ENCODE results near the gene KXD1. TPM values are rescaled to one million over a fixed set of nuclear protein-coding genes. Genes with fewer than 3 reads are reported as not detected.
"Not testable (repeated sequence)": the region's sequence is repeated elsewhere in the genome, so short reads cannot be mapped to it uniquely, and the experiment has no call there.

The KXD1 gene
- total RNA-seq, 1 donor from 2014 or later: 43.9 TPM

GRCh38 chr19:18594096-18594823, 36.6 kb downstream of the KXD1 start:
- intact Hi-C loops (cut with micrococcal nuclease): loop anchor here (10.0 kb wide), 1 partner anchor 251 kb away; no protein-coding TSS in a partner anchor
- ATAC-seq: peak; percentile 73
- peak; percentile 84 for DNase-seq

DNA sequence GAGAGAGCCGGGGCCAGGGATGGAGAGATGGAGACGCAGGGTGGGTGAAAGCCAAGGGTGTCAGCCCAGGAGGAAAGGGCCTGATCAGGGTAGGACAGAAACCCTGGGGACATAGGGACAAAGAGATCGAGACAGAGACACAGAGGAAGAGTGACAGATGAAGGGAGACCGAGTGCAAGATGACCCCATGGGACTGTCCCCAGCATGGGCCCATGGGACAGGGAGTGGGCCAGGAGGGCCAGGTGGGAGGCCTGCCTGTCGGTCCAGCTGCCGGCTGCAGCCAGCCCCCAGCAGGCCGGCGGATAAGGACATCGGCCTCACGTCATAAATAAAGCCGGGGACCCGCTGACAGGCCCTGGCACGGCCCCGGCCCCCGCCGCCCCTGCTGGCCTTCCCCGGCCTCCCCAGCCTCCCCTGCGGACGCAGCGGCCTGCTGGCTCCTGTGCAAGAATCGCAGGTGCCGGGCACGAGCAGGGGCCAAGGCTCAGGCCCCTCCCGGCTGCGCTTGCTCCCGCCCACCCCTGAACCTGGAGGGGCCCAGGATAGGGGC, 37.2 kb downstream of the KXD1 start:
- intact Hi-C loops (cut with micrococcal nuclease): loop anchor here (10.0 kb wide), 1 partner anchor 250 kb away; no protein-coding TSS in a partner anchor
- DNase-seq (peak; percentile 66), ATAC-seq (peak; percentile 44)

DNA sequence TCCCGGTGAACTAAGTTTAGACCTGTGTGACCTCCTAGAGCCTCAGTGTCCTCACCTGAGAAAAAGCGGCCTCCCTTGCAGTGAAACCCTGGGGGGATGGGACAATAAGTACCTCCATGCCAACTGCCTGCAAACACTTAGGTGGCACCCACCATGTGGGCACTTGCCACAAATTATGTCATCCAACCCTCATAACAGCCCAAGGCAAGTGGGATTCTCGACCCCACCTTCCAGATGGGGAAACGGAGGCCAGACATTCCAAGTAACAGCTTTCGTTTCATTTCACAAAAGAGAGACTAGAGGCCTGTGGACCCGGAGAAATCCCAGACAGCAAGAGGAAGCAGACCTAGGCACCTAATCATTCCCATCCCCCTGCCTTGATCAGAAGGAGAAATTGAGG, 37.8 kb downstream of the KXD1 start:
- DNase-seq (peak; percentile 11), ATAC-seq (no peak)
- intact Hi-C loops (cut with micrococcal nuclease): loop anchor here (10.0 kb wide), 1 partner anchor 249 kb away; no protein-coding TSS in a partner anchor

GRCh38 chr19:18596752-18597157, 39.1 kb downstream of the KXD1 start:
- ATAC-seq (peak; percentile 33), DNase-seq (peak; percentile 62)
- intact Hi-C loops (cut with micrococcal nuclease): loop anchor here (10.0 kb wide), 1 partner anchor 248 kb away; no protein-coding TSS in a partner anchor

DNA sequence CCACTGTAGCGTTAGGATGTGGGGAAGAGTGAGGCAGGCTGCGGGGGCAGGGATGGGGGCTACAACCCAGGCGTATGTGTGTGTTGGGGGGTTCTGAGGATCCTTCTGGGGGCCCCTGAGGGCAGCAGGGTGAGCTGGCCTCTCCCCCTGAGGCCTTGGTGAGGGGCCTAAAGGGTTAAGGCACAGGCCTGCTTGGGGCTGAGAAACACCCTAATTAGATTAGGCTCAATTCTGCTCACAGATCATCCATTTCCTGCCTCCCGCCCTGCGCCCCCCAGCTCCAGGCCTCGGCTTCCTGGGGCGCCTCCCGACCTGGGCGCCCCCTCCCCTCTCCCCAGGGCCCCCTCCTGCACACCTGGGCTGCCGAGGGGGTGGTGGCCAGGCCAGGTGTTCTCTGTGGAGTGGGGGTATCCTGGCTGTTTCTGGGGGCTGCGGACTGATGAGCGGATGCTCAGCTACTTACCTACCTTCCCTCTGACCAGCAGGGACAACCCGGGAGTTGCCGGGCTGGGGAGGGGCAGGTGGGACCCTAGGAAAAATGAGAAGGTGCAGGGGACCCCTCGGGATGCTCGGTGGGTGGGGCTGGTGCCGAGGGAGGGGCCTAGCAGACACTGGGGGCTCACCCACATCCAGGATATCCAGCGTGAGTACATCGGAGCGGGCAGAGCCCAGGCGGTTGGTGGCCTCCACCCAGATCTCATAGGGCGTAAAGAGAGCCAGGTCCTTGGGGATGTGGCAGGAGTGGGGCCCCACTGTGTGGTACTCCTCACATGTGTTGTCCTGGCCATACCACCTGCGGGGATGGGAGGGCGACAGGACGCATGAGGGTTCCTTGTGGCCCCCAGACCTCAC, 40.4 kb downstream of the KXD1 start:
- intact Hi-C loops (cut with micrococcal nuclease): loop anchor here (10.0 kb wide), 1 partner anchor 247 kb away; no protein-coding TSS in a partner anchor
- DNase-seq: no peak
- no peak for ATAC-seq

- intact Hi-C loops (cut with micrococcal nuclease): loop anchor here (10.0 kb wide), 1 partner anchor 245 kb away; no protein-coding TSS in a partner anchor
- DNase-seq: no peak
- ATAC-seq: no peak
These were observed 41.8 kb downstream of the KXD1 start for GRCh38 chr19:18599485-18599884.

DNA sequence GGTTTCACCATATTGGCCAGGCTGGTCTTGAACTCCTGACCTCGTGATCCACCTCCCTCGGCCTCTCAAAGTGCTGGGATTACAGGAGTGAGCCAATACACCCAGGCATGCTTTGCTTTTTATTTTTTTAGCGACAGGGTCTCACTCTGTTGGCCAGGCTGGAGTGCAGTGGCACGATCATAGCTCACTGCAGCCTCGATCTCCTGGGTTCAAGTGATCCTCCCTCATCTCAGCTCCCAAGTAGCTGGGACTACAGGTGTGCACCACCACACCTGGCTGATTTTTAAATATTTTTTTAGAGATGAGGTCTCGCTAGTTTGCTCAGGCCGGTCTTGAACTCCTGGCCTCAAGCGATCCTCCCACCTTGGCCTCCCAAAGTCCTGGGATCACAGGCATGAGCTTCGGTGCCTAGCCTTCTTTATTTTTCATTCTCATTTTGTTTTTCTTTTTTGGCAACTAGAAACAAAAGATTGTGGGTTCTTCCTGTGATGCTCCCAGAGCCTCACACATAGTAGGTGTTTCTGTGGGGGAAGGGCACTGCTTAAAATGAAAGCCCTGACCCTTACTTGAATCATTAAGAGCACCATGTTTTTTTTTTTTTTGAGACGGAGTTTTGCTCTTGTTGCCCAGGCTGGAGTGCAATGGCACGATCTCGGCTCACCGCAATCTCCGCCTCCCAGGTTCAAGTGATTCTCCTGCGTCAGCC, 43.2 kb downstream of the KXD1 start:
- ATAC-seq; DNase-seq; intact Hi-C loops (cut with micrococcal nuclease): not testable (repeated sequence)

- ATAC-seq (no peak), DNase-seq (no peak)
- intact Hi-C loops (cut with micrococcal nuclease): no loop called here
These were observed 44.2 kb downstream of the KXD1 start for GRCh38 chr19:18601875-18602274.

DNA sequence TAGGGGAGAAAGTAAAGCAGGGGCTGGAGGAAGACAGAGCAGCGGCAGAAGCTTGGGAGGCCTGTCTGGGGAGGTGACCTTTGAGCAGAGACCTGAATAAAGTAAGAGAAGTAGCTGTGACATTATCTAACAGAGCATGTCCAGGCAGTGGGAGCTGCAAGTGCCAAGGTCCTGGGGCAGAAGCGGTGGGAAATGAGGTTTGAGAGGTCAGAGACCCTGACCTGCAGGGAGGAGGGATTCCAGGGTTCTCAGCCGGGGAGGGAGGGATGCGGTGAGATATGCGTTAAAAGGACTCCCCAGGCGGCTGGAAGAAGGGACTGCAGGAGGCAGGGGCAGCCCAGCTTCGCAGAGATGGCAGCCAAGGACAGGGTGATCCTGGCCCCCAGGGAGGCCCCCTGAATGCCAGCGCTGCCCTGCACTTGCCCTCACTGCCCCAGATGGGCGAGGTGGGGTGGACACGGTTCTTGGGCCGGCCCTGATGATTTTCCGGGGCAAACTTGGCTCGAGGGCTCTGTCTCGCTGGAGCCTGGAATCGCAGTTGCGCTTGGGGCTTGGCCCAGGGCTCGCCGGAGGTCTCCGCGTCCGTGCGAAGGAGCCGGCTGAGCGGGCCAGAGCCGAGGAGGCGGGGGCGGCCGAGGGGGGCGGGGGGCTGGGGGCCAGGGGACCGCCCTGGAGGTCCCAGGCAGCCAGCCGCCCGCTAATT, 45.7 kb downstream of the KXD1 start:
- peak; percentile 45 for ATAC-seq
- DNase-seq: peak; percentile 39
- intact Hi-C loops (cut with micrococcal nuclease): no loop called here

DNA sequence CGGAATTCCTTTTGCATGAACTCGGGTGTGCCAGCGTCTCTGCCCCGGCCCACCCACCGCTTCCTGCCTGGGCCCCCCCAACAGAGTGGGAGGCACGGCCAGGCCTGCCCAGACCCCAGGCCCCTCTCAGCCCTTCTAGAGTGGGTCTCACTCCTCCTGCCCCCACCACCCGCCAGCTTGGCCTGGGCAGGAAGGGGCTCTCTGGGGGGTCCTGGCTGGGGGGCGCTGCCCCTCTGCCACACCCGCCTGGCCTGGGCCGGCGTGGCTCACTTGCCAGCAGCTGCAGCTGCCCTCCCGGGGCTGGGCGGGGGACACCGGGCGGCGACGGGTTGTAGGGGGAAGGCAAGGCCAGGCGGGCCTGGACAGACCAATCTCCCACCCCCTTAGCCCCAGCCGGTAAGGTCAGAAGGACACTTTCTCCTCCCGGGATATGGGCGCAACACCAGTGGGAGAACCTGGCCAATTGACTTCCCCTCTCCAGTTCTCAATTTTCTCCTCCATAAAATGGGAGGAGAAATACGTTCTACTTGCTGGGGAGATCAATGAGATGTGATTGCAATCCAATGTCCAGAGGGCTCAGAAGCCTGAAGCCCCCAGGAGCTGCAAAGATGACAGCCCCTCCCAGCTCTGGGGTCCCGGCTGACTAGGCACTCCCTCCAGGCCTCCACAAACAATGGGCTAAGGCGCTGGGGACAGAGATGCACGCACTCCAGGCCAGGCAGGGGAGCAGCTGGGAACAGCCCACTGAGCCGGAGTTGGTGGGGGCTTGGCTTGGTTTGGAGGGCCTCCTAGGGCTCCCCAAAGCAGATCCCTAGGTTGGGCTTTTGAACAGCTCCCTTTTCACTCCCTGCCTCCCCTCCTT, 46.5 kb downstream of the KXD1 start:
- DNase-seq (peak; percentile 29), ATAC-seq (peak; percentile 13)
- intact Hi-C loops (cut with micrococcal nuclease): no loop called here

- intact Hi-C loops (cut with micrococcal nuclease): no loop called here
- peak; percentile 17 for DNase-seq
- ATAC-seq: no peak
These were observed 47.1 kb downstream of the KXD1 start for GRCh38 chr19:18604820-18605159.

- DNase-seq (no peak), ATAC-seq (no peak)
- intact Hi-C loops (cut with micrococcal nuclease): no loop called here
These were observed 47.5 kb downstream of the KXD1 start for GRCh38 chr19:18605196-18605545.

GRCh38 chr19:18605546-18606280, 48.0 kb downstream of the KXD1 start:
- no peak for ATAC-seq
- intact Hi-C loops (cut with micrococcal nuclease): no loop called here
- DNase-seq: no peak

DNA sequence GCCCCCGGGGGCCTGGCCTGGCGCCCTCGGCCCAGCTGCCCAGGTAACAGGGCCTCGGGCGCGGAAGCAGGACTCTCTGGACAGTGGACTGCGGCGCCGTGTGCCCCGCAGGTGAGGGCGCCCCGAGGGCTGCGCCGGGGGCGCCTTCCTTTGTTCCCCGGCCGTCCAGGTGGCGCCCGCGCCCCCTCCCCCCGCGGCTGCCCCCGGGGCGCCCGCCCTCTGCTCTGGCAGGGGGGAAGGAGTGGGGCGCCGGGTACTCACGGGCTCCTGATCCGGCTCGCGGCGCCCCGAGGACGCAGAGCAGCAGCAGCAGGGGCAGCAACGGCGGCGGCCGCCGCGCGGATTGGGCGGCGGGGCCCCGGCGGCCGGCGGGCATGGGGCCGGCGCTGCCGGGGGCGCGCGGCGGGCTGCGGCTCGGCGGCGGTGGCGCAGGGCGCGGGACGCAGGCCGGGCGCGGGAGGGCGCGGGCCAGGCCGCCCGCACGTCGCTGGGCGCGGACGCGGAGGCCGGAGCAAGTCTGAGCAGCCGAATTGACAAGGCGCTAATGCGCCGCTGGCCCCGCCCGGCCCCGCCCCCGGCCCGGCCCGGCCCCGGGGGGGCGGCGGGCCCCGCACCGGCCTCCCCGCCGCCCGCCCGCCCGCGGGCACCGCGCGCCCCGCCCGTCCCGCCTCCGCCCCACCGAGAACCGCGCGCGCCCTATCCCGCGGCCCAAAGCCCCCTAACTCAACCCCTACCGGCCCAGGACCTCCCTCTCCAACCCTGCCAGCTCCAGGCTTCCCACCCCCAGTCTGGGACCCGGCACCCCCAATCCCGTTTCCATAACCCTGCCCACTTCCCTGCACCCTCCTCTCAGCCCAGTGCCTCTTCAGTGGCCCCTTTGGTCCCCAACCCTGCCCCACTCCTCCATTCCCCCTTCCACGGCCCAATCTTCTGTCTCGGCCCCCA, 48.9 kb downstream of the KXD1 start, which contains the start of gene CRLF1:
CRLF1 (minus strand) TSS at position 519 of the 945 bp plus-strand sequence; CDS start at position 376, 143 bp downstream.
- no peak for DNase-seq
- intact Hi-C loops (cut with micrococcal nuclease): no loop called here
- ATAC-seq: peak; percentile 15

DNA sequence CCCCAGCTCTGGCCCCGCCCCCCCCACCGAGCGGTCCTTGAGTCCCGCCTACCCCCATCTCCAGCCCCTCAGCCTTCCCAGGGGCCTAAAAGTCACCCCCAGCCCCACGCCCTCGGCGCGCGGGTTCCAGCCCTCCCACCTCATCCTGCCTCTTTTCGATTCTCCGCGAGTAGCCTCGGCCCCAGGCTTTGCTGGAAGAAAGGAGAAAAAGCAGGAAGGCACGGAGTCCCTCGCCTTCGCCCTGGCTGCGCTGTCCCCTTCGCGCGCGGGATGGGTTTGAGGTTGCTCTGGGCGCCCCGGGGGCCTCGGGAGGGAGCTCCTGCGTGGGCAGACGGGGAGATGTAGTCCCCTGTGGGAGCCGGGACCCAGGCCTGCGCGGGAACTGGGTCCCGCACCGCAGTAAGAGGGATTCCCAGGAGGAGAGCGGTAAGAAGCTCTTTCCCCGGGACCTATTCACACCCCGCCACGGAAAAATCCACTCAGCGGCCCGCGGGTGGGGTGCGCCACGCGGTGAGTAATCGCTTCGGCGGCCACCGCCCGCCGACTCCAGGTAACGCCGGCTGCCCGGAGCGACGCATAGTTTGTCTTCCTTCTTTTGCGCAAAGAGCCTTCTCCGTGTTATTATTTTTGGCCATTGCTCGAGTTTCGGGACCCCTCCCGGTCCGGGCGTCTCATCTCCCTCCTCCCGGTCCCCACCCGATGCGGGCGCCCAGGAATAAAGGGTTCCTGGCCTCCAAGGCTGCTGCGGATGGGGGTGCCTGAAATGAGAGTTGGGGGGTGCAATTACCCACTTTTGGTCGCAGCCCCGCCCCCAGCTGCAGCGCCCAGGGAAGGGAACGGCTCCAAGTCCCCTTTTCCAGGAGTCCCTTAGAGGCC, 49.8 kb downstream of the KXD1 start:
- DNase-seq (no peak), ATAC-seq (peak; percentile 6)
- intact Hi-C loops (cut with micrococcal nuclease): no loop called here
